GM18870 (cell line): ENCODE data around the gene LRMDA.

Experiments used
- ATAC-seq: cut with Tn5 transposase; IDR thresholded peaks from one replicate; pipeline ENCODE4 v1.9.1; 2021; ENCODE audit warnings: moderate library complexity; ENCODE audit not compliant: unreplicated experiment

The LRMDA gene

GRCh38 chr10:76382381-76382851 is 951.0 kb downstream of the LRMDA start:
- ATAC-seq = no peak

- ATAC-seq = no peak
Measured at GRCh38 chr10:76388321-76389023, 957.0 kb downstream of the LRMDA start.

DNA sequence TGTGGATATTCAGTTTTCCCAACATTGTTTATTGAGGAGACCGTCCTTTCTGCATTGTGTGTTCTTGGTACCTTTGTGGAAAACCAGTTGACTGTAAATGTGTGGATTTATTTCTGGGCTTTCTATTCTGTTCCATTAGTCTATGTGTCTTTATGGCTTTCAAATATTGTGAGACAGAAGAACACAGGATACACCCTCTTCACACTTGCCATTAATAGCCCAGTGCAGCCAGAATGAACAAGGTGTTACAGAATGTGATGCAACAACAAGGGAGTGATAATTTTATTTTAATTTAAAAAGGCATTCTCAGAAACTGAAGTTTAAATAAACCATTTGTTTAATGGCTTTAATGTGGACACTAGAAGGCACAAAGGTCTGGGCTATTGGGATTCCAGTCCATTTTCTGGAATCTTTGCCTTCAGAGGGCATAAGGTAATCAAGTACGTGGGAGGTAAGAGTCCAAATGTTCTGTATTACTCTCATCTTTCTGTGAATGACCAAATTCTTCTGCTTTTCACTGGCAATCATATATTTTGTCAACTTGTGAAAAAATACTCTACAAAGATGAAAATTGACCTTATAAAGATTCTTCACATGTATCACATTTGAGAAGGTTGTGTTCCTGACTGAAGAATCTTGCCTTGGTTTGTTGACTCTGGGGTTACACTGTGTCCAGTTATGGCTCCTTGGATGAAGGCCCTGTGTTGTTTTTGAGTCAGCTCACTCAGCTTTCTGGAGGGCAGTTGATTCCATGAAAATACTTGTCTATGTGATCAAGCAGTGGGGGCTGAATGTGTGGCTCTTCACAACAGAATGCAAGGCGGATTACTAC is 962.7 kb downstream of the LRMDA start:
- no peak for ATAC-seq

DNA sequence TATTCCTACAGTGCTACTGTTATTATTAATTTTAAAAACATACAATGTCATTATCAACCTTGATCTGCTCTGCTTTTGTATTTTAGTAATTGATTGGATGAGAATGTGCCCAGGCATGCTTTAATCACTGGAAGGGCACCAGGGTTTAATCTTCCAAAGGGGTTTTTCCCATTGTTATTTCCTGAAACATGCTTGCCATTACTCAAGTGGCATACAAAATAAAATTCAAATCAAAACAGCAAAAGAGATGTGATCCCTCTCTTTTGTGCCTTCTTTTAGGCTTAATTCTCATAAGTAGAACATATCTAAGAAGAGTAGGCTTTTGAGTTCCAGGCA is 963.3 kb downstream of the LRMDA start:
- no peak for ATAC-seq

- ATAC-seq = no peak
Measured at GRCh38 chr10:76395251-76395650, 963.8 kb downstream of the LRMDA start.

DNA sequence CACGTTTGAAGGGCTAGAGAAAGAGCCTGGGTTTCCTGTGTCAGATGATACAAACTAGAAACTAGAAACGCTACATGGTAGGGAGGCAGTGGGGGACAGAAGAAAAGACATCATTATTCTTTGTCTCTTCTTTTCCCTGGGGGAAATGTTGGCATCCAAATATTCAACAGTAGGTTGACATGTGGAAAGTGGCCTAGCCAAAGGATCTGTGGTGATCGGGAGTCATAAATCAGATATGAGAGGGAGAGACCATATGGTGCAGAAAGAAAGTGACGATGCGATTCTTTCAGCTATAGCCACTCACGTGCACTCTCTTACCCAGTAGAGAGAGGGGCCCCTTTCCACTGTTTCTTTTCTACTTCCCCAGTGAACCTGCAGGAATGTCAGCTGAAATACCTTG is 964.7 kb downstream of the LRMDA start:
- no peak for ATAC-seq

DNA sequence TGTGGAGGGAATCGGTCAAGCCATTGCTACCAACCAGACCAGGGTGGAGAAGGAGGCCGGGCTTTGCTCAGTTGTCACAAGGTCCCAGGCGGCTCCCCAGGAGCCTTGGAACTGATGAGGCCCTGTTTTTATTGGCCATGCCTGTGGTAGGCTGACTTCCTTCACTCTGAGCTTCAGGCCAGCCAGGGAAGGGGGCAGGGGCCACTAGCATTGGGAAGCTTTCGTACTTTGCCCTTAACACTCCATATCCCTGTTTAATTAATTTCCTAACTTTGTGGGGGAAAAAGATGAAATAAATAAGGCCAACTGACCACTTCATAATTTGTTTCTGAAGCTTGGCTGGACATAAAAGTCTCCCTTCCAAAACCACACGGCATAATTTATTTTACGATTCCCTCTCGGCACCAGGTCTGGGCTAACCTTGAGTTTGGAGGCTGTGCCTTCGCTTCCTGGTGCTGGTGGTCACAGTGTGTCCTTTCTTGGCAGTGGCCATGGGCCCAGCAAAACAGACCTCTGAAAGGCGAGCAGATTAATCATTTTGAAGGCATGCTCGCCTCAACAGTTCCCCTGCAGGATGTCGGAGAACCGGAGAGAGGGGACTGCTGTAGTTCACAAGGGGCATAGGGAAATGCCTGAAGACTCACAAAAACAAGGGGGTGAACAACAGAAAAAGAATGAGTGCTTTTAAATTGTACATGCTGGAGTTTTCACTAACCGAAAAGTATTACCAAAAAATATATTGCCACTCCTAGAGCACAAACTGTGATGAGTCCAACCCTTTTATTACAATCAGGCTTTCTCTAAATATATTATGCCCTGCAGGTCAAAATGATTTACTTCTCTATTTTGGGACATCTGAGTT is 966.0 kb downstream of the LRMDA start:
- no peak for ATAC-seq

DNA sequence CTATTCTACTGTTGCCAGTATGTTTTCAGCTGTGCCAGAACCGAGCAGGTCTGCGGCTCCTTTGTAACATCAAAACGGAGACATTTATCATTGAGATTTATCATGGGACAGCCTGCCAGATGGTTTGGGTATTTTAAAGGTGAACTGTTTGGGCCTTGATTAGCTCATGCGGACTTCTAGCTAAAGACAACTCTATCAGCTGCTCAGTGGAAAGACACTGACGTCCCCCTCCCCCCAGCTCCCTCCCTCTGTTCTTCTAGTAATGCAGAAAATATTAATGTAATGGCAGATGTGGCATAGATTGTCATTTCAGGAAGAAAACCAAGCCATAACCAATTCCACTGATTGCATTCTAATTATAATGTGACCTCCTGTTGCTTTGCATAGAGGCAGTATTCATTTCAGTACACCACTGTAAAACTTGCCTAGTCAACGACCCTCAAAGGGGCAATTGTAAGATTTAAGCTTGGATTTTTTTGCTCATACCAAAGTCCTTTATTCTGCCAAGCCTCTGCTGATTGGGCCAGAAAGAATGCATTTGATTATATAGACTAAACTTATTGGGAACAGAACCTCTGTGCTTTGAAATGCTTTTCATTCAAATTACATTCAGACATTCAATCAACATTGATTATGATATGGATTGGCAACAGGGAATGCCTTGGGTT is 966.8 kb downstream of the LRMDA start:
- no peak for ATAC-seq

GRCh38 chr10:76399226-76399625 is 967.8 kb downstream of the LRMDA start:
- ATAC-seq = no peak

DNA sequence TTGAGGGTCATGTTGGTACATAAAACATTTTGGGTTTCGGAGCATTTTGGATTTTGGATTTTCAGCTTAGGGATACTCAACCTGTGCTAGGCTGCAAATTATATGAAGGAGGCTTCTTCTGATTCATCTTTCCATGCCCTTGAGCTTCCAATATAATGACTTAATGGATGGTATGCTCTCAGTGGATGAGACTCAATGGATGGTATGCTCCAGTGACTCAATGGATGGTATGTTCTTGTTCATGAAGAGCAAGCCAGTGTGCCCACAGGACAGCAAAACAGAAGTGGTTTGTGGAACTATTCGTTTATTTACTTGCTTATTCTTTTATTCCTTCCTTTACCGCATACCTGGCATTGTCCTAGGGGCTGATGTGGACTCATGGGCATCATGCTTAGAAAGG is 969.6 kb downstream of the LRMDA start:
- no peak for ATAC-seq

DNA sequence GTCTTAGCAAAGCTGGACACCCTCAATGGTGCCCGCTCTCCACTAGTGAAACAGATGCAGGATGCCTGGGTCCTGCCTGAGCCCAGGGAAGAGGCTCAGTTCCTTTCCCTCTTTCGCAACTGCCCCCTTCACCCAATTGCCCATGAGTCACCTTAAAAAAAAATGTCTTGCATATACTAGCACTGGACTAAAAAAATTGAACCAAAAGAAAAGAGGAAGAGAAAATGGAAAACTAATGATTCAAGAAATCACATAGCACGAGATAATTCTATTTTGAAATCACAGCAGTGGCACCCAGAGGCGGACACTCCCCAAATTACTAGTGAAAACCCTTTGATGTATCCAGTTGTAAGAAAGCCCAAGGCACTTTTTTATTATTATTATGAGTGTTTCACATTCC is 972.5 kb downstream of the LRMDA start:
- no peak for ATAC-seq

DNA sequence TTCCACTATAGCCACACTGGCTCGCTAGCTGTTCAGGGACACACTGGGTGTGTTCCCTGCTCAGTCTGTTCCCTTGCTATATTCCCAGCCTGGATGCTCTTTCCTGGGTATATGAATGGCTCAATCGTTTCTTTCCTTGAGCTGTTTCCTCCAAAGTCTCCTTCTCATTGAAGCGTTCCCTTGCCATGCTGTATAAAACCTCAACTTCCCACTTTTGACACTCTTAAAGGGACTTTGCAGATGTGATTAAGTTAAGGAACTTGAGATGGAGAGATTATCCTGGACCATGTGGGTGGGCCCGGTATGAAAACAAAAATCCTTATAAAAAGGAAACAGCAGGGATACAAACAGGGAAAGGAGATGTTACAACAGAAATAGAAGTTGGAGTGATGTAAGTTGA is 973.1 kb downstream of the LRMDA start:
- ATAC-seq = no peak

DNA sequence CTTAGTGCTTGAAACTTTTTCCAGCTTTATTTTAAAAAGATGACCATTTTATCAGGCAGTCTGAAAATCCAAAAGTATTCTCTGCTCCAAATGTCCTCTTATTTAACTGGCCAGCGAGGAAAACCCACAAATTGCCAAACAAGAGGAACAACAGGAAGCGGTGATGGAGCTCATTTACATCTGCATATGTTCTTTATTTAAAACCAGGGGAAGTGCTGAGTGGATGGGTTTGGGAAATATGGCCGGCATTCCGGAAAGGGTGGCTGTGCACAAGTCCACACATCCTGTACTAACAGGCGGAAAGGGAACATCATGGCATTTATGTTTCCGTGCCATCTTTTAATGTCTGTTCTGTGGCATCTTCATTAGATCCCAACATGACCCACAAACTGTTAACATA is 974.5 kb downstream of the LRMDA start:
- ATAC-seq = no peak

GRCh38 chr10:76408646-76409045 is 977.2 kb downstream of the LRMDA start:
- ATAC-seq = no peak

DNA sequence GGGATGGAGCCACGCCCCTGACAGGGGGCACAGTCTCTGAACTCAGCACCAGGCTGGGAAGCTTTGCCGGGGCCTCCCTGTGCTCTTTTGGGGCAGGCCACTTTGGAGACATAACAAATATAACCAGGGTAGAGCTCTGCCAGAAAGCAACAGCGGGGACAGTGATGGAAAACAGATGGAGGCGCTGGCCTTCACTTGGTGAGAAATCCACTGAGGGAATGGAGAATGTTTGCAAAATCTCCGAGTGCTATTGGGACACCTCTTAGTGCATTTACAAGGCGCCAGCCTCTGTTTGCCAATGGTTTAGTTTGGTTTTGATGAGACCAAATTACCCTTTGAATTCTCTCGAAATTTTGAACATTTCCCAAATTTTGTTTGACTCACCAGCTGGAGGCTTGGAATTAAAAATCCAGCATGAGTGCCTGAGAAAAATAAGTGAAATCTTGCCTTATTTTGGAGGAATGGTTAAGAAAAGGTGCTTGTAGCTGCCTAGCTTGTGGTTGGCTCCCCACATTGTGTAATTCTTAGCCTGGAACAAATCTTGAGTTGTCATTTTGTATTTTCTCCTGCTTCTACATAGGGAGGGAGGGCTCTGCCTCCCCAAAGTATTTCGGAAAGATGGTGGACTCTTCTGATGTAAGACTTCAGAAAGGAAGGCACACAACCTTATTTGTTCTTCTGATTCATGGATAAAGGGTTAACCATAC is 980.5 kb downstream of the LRMDA start:
- no peak for ATAC-seq

GRCh38 chr10:76415554-76415953 is 984.1 kb downstream of the LRMDA start:
- ATAC-seq = no peak

DNA sequence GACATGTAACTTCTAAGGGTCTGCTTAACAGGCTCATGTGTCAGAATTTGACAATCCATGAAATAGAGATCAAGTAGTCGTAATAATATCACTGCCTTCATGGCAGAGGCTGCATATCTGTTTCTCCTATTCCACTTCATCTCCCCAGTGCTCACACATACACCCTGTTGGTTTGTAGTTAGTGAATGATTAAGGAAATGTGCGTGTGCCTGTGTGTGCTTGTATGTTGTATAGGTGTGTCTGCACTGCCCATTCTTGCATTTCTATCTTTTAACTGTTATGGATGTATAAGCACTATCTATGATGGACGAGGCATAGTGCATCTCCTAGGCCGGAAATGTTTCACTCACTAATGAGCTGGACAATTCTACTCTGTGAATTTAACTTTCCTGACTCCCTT is 985.2 kb downstream of the LRMDA start:
- no peak for ATAC-seq

GRCh38 chr10:76420725-76421124 is 989.3 kb downstream of the LRMDA start:
- ATAC-seq = no peak

GRCh38 chr10:76422769-76423168 is 991.3 kb downstream of the LRMDA start:
- ATAC-seq = no peak
